Activated CD4-positive, alpha-beta memory T cell treated with anti-CD3 and anti-CD28 coated beads, Interleukin-2, amount 10 ng/mL, durations not matched to agents 7 days and 5 days (primary cell): Measurements from ENCODE around the gene DEK. TPM values are rescaled to one million over a fixed set of nuclear protein-coding genes. Genes with fewer than 3 reads are reported as not detected.
"Not testable (repeated sequence)": the region's sequence is repeated elsewhere in the genome, so short reads cannot be mapped to it uniquely, and the experiment has no call there.

Experiments
- CTCF ChIA-PET: fragments of 350-600 bp; sonication (Branson Sonifier 250); formaldehyde crosslinking; loops from one replicate; lab custom pipeline; 2021; ENCODE audit warnings: antibody characterized with exemption, inconsistent platforms; lab: Charles Lee
- POLR2A ChIA-PET: fragments of 350-600 bp; sonication (Branson Sonifier 250); formaldehyde crosslinking; loops from one replicate; lab custom pipeline; 2021; ENCODE audit warnings: antibody characterized with exemption; lab: Charles Lee
- DNase-seq: peaks from one replicate; pipeline ENCODE4 v3.0.0-alpha.2; 2020
- H3K27ac Mint-ChIP-seq: one replicate; pipeline ENCODE4 v1.8.0; 2021; ENCODE audit warnings: mild to moderate bottlenecking, mixed read lengths
- H3K27me3 Mint-ChIP-seq: one replicate; pipeline ENCODE4 v1.8.0; 2021; ENCODE audit warnings: mixed read lengths
- H3K36me3 Mint-ChIP-seq: one replicate; pipeline ENCODE4 v1.8.0; 2021; ENCODE audit warnings: low read depth, mixed read lengths
- H3K4me1 Mint-ChIP-seq: one replicate; pipeline ENCODE4 v1.8.0; 2021; ENCODE audit warnings: mixed read lengths
- H3K4me3 Mint-ChIP-seq: one replicate; pipeline ENCODE4 v1.8.0; 2021; ENCODE audit warnings: mild to moderate bottlenecking, mixed read lengths
- H3K9me3 Mint-ChIP-seq: one replicate; pipeline ENCODE4 v1.8.0; 2021; ENCODE audit warnings: mixed read lengths
- total RNA-seq, 2 experiments: library from RNA; stranded (reverse); gene quantifications; one replicate each; pipeline ENCODE4 v1.2.3, GENCODE V29; 2021

The DEK gene
- total RNA-seq, 2 experiments from 2014 or later, result 194 to 203 TPM

GRCh38 chr6:18226451-18227105 lies 37.8 kb downstream of the DEK start:
- H3K27ac Mint-ChIP-seq, POLR2A ChIA-PET, H3K27me3 Mint-ChIP-seq, CTCF ChIA-PET, H3K4me3 Mint-ChIP-seq, DNase-seq: not testable (repeated sequence)
- Mint-ChIP-seq H3K9me3 (peaks cover 12% of the 10 kb centered on the region), H3K4me1 (peaks cover 18% of the 10 kb centered on the region), H3K36me3 (peaks cover 72% of the 10 kb centered on the region)

GRCh38 chr6:18221288-18221615 lies 43.1 kb downstream of the DEK start:
- DNase-seq, result no peak
- POLR2A ChIA-PET, result interaction anchor here (2.1 kb wide), 1 partner anchor 20 kb away, joined by 5 read pairs; no protein-coding TSS in a partner anchor
- CTCF ChIA-PET, result no interaction called here
- Mint-ChIP-seq H3K4me1 (peaks cover 4% of the 10 kb centered on the region), H3K9me3 (no peaks in the 10 kb centered on the region), H3K27ac (no peak overlapping the region), H3K36me3 (peaks cover 37% of the 10 kb centered on the region), H3K4me3 (no peak overlapping the region), H3K27me3 (no peaks in the 10 kb centered on the region)

- ChIA-PET CTCF (no interaction called here), POLR2A (interaction anchor here (1.6 kb wide), 1 partner anchor 10 kb away, joined by 3 read pairs; no protein-coding TSS in a partner anchor)
These were observed 44.7 kb downstream of the DEK start for GRCh38 chr6:18219591-18219990.

GRCh38 chr6:18218233-18218632 lies 46.1 kb downstream of the DEK start:
- DNase-seq, result no peak
- CTCF ChIA-PET, result no interaction called here
- H3K4me3 Mint-ChIP-seq, result no peak overlapping the region
- no peak overlapping the region for H3K27ac Mint-ChIP-seq
- peaks cover 32% of the 10 kb centered on the region for H3K36me3 Mint-ChIP-seq
- POLR2A ChIA-PET, result no interaction called here
- H3K4me1 Mint-ChIP-seq, result peaks cover 13% of the 10 kb centered on the region
- no peaks in the 10 kb centered on the region for H3K27me3 Mint-ChIP-seq
- no peaks in the 10 kb centered on the region for H3K9me3 Mint-ChIP-seq

More at GRCh38 chr6:18219591-18219990, 44.7 kb downstream of the DEK start:
- Mint-ChIP-seq H3K36me3 (peaks cover 30% of the 10 kb centered on the region), H3K27ac (no peak overlapping the region), H3K9me3 (no peaks in the 10 kb centered on the region), H3K27me3 (no peaks in the 10 kb centered on the region), H3K4me3 (no peak overlapping the region), H3K4me1 (peaks cover 1% of the 10 kb centered on the region)
- no peak for DNase-seq

GRCh38 chr6:18216411-18216810 lies 47.9 kb downstream of the DEK start:
- H3K36me3 Mint-ChIP-seq, result peaks cover 20% of the 10 kb centered on the region
- CTCF ChIA-PET, result no interaction called here
- H3K9me3 Mint-ChIP-seq, result no peaks in the 10 kb centered on the region
- DNase-seq, result no peak
- peaks cover 28% of the 10 kb centered on the region for H3K4me1 Mint-ChIP-seq
- no peaks in the 10 kb centered on the region for H3K27me3 Mint-ChIP-seq
- no peak overlapping the region for H3K27ac Mint-ChIP-seq
- no peak overlapping the region for H3K4me3 Mint-ChIP-seq
- POLR2A ChIA-PET, result no interaction called here

- CTCF ChIA-PET, result no interaction called here
- H3K4me1 Mint-ChIP-seq, result peaks cover 35% of the 10 kb centered on the region
- no peak for DNase-seq
- H3K27me3 Mint-ChIP-seq, result no peaks in the 10 kb centered on the region
- no peak overlapping the region for H3K4me3 Mint-ChIP-seq
- H3K27ac Mint-ChIP-seq, result no peak overlapping the region
- POLR2A ChIA-PET, result no interaction called here
- H3K36me3 Mint-ChIP-seq, result peaks cover 14% of the 10 kb centered on the region
- H3K9me3 Mint-ChIP-seq, result no peaks in the 10 kb centered on the region
These were observed 48.9 kb downstream of the DEK start for GRCh38 chr6:18215436-18215835.

GRCh38 chr6:18214003-18214402 lies 50.3 kb downstream of the DEK start:
- CTCF ChIA-PET, result no interaction called here
- Mint-ChIP-seq H3K4me3 (peak overlapping the region; percentile 13), H3K27me3 (no peaks in the 10 kb centered on the region), H3K36me3 (peaks cover 10% of the 10 kb centered on the region), H3K4me1 (peaks cover 35% of the 10 kb centered on the region), H3K9me3 (no peaks in the 10 kb centered on the region), H3K27ac (peak overlapping the region; percentile 3)
- POLR2A ChIA-PET, result no interaction called here
- DNase-seq, result no peak

- CTCF ChIA-PET, result no interaction called here
- Mint-ChIP-seq H3K4me3 (no peak overlapping the region), H3K9me3 (no peaks in the 10 kb centered on the region), H3K27me3 (no peaks in the 10 kb centered on the region), H3K4me1 (peaks cover 35% of the 10 kb centered on the region), H3K27ac (no peak overlapping the region), H3K36me3 (peaks cover 9% of the 10 kb centered on the region)
- DNase-seq, result peak; percentile 20
- POLR2A ChIA-PET, result no interaction called here
These were observed 50.9 kb downstream of the DEK start for GRCh38 chr6:18213439-18213838.

- Mint-ChIP-seq H3K27me3 (no peaks in the 10 kb centered on the region), H3K27ac (no peak overlapping the region), H3K36me3 (peaks cover 9% of the 10 kb centered on the region), H3K4me3 (no peak overlapping the region), H3K9me3 (no peaks in the 10 kb centered on the region), H3K4me1 (peaks cover 35% of the 10 kb centered on the region)
- ChIA-PET CTCF (no interaction called here), POLR2A (no interaction called here)
- DNase-seq, result no peak
These were observed 52.1 kb downstream of the DEK start for GRCh38 chr6:18212231-18212630.

GRCh38 chr6:18211338-18211737 lies 53.0 kb downstream of the DEK start:
- peaks cover 4% of the 10 kb centered on the region for H3K36me3 Mint-ChIP-seq
- POLR2A ChIA-PET, result no interaction called here
- H3K27me3 Mint-ChIP-seq, result no peaks in the 10 kb centered on the region
- CTCF ChIA-PET, result no interaction called here
- H3K9me3 Mint-ChIP-seq, result no peaks in the 10 kb centered on the region
- H3K27ac Mint-ChIP-seq, result no peak overlapping the region
- DNase-seq, result peak; percentile 43
- peaks cover 33% of the 10 kb centered on the region for H3K4me1 Mint-ChIP-seq
- no peak overlapping the region for H3K4me3 Mint-ChIP-seq

GRCh38 chr6:18210707-18211106 lies 53.6 kb downstream of the DEK start:
- CTCF ChIA-PET, result interaction anchor here (0.6 kb wide), 1 partner anchor 632 kb away, joined by 3 read pairs; no protein-coding TSS in a partner anchor

GRCh38 chr6:18209539-18210197 lies 54.7 kb downstream of the DEK start:
- H3K27ac Mint-ChIP-seq, result no peak overlapping the region
- no peaks in the 10 kb centered on the region for H3K27me3 Mint-ChIP-seq
- POLR2A ChIA-PET, result interaction anchor here (0.7 kb wide), 1 partner anchor 10 kb away, joined by 3 read pairs; no protein-coding TSS in a partner anchor
- no peaks in the 10 kb centered on the region for H3K9me3 Mint-ChIP-seq
- peaks cover 2% of the 10 kb centered on the region for H3K36me3 Mint-ChIP-seq
- CTCF ChIA-PET, result no interaction called here
- DNase-seq, result no peak
- peaks cover 33% of the 10 kb centered on the region for H3K4me1 Mint-ChIP-seq
- no peak overlapping the region for H3K4me3 Mint-ChIP-seq

More at GRCh38 chr6:18210707-18211106, 53.6 kb downstream of the DEK start:
- no peaks in the 10 kb centered on the region for H3K27me3 Mint-ChIP-seq
- H3K36me3 Mint-ChIP-seq, result peaks cover 2% of the 10 kb centered on the region
- peaks cover 33% of the 10 kb centered on the region for H3K4me1 Mint-ChIP-seq
- no peak for DNase-seq
- POLR2A ChIA-PET, result no interaction called here
- H3K9me3 Mint-ChIP-seq, result no peaks in the 10 kb centered on the region
- H3K4me3 Mint-ChIP-seq, result no peak overlapping the region
- no peak overlapping the region for H3K27ac Mint-ChIP-seq

GRCh38 chr6:18208778-18209177 lies 55.6 kb downstream of the DEK start:
- H3K27me3 Mint-ChIP-seq, H3K4me3 Mint-ChIP-seq, H3K9me3 Mint-ChIP-seq, H3K27ac Mint-ChIP-seq, H3K36me3 Mint-ChIP-seq, DNase-seq, CTCF ChIA-PET, POLR2A ChIA-PET: not testable (repeated sequence)
- H3K4me1 Mint-ChIP-seq, result peaks cover 27% of the 10 kb centered on the region
